Activated naive CD8-positive, alpha-beta T cell (primary cell): ENCODE data around the gene SCARB1.
A peak's percentile ranks its signal among the peaks of the same experiment; 100 is the strongest.

Experiments
- H3K27ac Mint-ChIP-seq: one replicate; pipeline ENCODE4 v1.8.0; 2021; ENCODE audit warnings: mixed read lengths
- H3K27me3 Mint-ChIP-seq: one replicate; pipeline ENCODE4 v1.8.0; 2021; ENCODE audit warnings: mixed read lengths
- H3K36me3 Mint-ChIP-seq: one replicate; pipeline ENCODE4 v1.8.0; 2021; ENCODE audit warnings: mixed read lengths
- H3K4me1 Mint-ChIP-seq: one replicate; pipeline ENCODE4 v1.8.0; 2021; ENCODE audit warnings: low read depth, mixed read lengths
- H3K4me3 Mint-ChIP-seq: one replicate; pipeline ENCODE4 v1.8.0; 2021; ENCODE audit warnings: mild to moderate bottlenecking, mixed read lengths
- H3K9me3 Mint-ChIP-seq: one replicate; pipeline ENCODE4 v1.8.0; 2021; ENCODE audit warnings: low read depth, mixed read lengths

The SCARB1 gene

DNA sequence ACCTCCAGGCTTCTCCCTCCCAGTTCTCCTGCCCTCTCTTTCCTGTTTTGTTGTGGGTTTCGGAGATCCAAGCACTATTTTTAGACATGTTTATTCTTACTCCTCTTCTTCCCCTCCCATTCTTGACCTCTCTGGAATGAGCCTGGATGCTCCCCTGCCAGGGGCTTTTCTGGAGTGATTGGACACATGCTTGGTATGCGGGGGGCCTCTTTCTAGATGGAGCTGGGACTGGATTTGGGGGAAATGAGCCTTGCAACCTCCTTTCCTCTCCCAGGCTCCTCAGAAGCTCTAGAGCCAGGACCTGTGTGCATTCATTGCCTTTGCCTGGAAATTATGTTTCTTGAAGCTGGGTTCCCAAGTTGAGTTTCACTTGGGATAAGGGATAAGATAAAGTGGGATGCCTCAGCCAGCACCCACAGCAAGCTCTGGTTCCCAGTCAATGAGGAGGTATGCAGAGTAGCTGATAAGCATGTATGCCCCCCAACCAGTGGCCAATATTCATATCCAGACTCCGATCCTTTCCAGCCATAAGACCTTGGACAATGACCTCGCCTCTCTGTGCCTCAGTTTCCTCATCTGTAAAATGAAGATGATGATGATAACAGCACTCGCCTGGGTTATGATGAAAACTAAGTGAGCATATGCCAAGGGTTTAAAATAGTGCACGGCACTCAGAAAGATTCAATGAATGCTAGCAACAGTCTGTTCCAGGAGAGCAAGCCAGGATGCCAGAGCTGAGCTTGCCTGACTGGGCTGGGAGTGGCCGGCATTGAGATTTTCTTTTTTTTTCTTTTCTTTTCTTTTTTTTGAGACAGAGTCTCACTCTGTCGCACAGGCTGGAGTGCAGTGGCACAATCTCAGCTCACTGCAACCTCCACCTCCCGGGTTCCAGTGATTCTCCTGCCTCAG, 97.8 kb downstream of the SCARB1 start:
- H3K4me1 Mint-ChIP-seq = peaks cover 39% of the 10 kb centered on the region
- H3K36me3 Mint-ChIP-seq = peaks cover 6% of the 10 kb centered on the region
- H3K9me3 Mint-ChIP-seq = peaks cover 5% of the 10 kb centered on the region
- H3K4me3 Mint-ChIP-seq = no peak overlapping the region
- H3K27me3 Mint-ChIP-seq = no peaks in the 10 kb centered on the region
- H3K27ac Mint-ChIP-seq = no peak overlapping the region

DNA sequence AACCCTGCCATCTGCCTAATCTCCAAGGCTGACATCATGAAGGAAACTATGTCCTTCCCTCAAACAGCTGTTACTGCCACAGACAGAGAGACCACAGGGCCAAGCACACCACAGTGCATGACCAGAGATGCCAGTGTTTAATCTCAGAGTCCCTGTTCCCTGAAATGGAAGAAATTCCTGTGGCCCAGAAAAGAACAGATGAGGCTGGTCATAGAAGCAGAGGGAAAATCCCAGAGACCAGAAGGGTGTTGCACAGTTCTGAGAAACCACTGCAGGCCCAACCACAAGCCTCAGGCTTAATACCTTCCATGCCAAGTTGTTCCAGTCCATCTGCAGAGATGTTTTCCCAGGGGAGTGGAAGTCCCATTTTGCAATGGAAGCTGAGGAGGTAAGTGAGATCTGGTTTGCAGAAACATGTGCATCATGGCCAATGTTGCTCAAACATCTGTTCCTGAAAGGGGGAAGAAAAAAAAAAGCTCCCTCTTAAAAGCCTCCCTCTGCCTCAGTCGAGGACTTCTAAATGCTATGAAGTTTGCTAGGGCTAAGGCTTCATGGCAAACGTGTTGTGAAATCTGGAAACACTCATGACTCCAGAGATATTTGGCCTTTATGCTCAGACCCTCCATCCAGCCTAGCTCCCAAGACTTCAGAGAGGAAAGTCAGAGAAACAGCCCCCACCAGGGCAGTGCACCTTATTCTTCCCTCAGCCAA, 98.6 kb downstream of the SCARB1 start:
- peaks cover 6% of the 10 kb centered on the region for H3K36me3 Mint-ChIP-seq
- H3K4me3 Mint-ChIP-seq = no peak overlapping the region
- peaks cover 5% of the 10 kb centered on the region for H3K9me3 Mint-ChIP-seq
- peaks cover 43% of the 10 kb centered on the region for H3K4me1 Mint-ChIP-seq
- H3K27ac Mint-ChIP-seq = no peak overlapping the region
- no peaks in the 10 kb centered on the region for H3K27me3 Mint-ChIP-seq

DNA sequence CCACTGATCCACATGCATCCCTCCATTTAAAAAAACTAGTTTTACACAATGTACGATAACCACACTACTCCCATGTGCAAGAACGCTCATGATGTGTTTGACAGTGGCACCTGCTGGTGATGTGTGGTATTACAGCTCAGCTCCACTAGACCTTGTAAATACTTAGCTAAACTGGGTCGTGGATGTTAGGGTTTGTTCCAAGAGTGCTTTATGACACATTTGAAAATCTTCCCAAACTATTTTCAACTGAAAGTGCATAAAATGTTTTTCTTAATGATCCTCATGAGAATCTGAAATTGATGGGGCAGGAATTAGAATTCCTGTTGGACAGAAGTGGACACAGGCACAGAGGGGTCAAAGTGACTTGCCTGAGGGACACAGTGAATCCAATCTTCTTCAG, 99.2 kb downstream of the SCARB1 start:
- H3K27me3 Mint-ChIP-seq = no peaks in the 10 kb centered on the region
- H3K36me3 Mint-ChIP-seq = peaks cover 6% of the 10 kb centered on the region
- no peak overlapping the region for H3K27ac Mint-ChIP-seq
- H3K9me3 Mint-ChIP-seq = peaks cover 5% of the 10 kb centered on the region
- peaks cover 45% of the 10 kb centered on the region for H3K4me1 Mint-ChIP-seq
- no peak overlapping the region for H3K4me3 Mint-ChIP-seq

DNA sequence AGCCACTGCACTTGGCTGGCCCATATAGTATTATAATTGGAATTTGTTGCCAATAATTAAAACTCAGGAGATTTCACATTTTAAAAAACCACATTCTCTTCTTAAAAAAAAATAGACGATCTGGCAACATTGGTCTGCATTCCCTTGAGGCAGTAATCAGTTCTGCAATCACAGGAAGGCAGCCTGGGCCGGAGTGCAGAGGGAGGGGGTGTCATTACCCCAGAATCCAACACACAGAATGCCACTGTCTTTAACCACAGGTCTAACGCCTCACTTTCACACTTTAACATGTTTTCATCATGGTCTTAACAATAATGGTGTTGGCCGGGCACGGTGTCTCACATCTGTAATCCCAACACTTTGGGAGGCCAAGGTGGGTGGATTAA, 100.1 kb downstream of the SCARB1 start:
- Mint-ChIP-seq H3K4me3 (no peak overlapping the region), H3K36me3 (peaks cover 6% of the 10 kb centered on the region), H3K27me3 (no peaks in the 10 kb centered on the region), H3K4me1 (peaks cover 45% of the 10 kb centered on the region), H3K9me3 (peaks cover 5% of the 10 kb centered on the region), H3K27ac (peak overlapping the region; percentile 16)

DNA sequence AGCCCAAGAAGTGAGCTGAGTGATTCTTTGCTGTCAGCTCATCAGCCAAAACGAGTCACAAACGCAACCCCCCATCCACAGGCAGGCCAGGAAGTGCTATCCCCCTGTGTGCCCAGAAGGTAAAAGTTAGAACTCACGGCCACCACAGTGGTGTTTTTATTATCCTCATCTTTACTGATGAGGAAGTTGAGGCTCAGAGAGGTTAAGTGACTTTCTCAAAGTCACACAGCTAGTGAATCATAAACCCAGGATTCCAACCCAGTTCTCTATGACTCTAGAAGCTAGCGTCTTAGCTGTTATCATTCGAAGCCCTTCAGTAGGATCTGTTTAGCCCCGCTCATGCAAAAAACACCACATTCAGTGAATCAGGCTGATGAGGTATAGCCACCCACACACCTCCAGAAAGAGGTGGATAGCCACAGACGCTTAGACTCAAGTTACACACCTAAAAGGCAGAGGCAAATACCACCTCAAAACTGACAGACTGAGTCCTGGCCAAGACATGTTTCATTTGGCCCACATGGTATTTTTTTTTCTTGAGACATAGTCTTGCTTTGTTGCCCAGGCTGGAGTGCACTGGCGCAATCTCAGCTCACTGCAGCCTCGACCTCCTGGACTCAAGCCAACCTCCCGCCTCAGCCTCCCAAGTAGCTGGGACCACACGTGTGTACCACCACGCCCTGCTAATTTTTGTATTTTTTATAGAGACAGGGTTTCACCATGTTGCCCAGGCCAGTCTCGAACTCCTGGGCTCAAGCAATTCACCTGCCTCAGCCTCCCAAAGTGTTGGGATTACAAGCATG, 100.7 kb downstream of the SCARB1 start:
- no peaks in the 10 kb centered on the region for H3K27me3 Mint-ChIP-seq
- peaks cover 6% of the 10 kb centered on the region for H3K36me3 Mint-ChIP-seq
- H3K4me1 Mint-ChIP-seq = peaks cover 45% of the 10 kb centered on the region
- peak overlapping the region; percentile 87 for H3K27ac Mint-ChIP-seq
- no peak overlapping the region for H3K4me3 Mint-ChIP-seq
- H3K9me3 Mint-ChIP-seq = peaks cover 5% of the 10 kb centered on the region

DNA sequence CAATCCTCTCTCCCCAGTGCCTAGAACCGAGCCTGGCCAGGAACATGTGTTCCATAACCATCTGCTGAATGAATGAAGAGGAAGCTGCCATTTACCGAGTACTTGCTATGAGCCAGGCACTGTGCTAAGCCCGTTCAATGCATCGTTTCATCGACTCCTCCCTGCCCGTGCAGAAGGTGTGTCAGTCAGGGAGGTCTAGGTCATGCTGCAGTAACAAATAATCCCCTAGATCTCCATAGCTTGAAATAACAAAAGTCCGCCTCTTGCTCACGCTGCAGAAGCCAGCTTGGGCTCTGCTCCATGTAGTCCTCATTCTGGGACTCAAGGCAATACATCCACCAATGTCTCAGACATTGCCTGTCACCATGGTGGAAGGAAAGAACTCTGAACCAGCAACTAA, 101.3 kb downstream of the SCARB1 start:
- no peaks in the 10 kb centered on the region for H3K27me3 Mint-ChIP-seq
- peaks cover 5% of the 10 kb centered on the region for H3K9me3 Mint-ChIP-seq
- peak overlapping the region; percentile 3 for H3K4me3 Mint-ChIP-seq
- H3K4me1 Mint-ChIP-seq = peaks cover 45% of the 10 kb centered on the region
- peaks cover 6% of the 10 kb centered on the region for H3K36me3 Mint-ChIP-seq
- peak overlapping the region; percentile 87 for H3K27ac Mint-ChIP-seq

DNA sequence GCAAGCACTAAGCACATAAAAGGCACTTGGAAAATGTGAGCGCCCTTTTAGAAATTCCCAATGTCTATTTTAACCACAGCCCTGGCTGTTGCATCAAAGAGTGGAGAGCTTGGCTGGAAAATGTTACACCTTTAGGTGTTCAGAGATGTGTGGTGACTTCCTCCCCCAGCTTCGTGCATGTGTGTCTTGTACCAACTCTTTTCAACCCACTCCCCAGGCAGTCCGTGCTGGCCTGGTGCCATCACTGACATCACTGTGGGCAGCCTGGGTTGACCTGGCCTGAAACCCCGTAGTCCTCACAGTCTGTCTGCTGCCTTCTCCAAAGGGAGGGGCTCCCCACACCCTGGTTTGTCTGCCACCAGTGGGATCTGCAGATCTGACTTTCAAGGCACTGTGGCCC, 101.8 kb downstream of the SCARB1 start:
- peaks cover 6% of the 10 kb centered on the region for H3K36me3 Mint-ChIP-seq
- H3K4me1 Mint-ChIP-seq = peaks cover 40% of the 10 kb centered on the region
- peak overlapping the region; percentile 4 for H3K4me3 Mint-ChIP-seq
- no peaks in the 10 kb centered on the region for H3K27me3 Mint-ChIP-seq
- H3K27ac Mint-ChIP-seq = peak overlapping the region; percentile 87
- peaks cover 5% of the 10 kb centered on the region for H3K9me3 Mint-ChIP-seq

DNA sequence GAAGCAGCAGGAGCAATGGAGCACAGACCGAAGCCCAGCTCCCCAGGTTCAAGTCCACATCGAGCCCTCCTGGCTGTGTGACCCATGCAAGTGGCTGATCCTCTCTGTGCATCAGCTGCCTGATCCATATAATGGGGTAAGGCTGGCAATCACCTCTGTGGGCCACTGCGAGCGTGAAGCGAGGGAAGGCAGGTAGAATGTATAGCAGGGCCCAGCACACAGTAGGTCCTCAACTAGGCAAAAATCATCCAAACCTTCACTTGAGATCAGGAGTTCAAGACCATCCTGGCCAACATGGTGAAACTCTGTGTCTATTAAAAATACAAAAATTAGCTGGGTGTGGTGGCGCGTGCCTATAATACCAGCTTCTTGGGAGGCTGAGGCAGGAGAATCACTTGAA, 102.6 kb downstream of the SCARB1 start:
- no peak overlapping the region for H3K4me3 Mint-ChIP-seq
- peak overlapping the region; percentile 46 for H3K27ac Mint-ChIP-seq
- peaks cover 36% of the 10 kb centered on the region for H3K4me1 Mint-ChIP-seq
- H3K27me3 Mint-ChIP-seq = no peaks in the 10 kb centered on the region
- H3K9me3 Mint-ChIP-seq = peaks cover 5% of the 10 kb centered on the region
- peaks cover 6% of the 10 kb centered on the region for H3K36me3 Mint-ChIP-seq

DNA sequence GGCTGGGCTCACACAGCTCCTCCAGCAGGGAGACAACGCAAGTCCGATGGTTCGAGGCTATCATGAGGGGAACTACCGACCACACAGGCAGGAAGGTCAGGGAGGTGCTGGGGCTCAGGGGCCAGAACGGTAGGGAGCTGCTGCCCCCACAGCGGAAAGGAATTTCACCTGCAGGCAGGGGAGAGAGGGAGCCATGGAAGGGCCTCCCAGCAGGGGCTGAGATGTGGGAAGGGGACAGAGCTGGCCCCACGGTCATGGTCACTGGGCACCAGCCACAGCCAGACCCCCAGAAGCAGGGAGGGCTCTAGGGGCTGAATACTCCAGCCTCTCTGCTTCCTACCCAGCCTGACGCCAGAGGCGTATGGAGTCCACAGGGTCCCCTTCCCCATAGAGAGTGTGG, 103.1 kb downstream of the SCARB1 start:
- Mint-ChIP-seq H3K4me1 (peaks cover 39% of the 10 kb centered on the region), H3K4me3 (no peak overlapping the region), H3K27me3 (no peaks in the 10 kb centered on the region)

DNA sequence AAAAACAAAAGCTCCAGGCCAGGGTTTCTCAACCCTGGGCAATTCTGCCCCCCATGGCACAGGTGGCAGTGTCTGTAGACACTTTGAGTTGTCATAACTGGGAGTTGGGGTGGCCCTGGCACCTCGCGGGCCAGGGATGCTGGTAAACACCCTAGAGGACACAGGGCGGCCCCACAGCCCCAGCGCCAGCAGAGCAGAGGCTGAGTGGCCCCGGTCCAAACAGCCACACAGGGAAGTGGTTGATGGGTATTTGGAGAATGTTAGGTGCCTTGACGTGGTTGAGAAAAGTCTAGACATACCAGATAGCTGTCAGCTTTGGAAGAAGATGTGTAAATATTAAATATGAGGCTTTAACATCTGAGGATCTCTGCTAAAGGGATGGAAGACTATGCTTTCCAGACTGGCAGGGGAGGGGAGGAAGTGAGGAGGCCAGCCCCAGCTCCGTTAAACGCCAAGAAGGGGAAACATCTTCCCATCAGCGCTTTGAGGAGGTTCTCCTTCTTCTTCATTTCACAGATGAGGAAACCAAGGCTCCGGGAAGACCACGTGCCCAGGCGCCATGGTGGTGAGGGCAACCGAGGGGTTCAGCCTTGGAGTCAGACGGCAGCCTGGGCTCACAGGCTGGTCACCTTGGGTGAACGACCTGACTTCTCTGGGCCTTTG, 103.7 kb downstream of the SCARB1 start:
- H3K4me1 Mint-ChIP-seq = peaks cover 43% of the 10 kb centered on the region
- no peak overlapping the region for H3K4me3 Mint-ChIP-seq
- H3K27me3 Mint-ChIP-seq = no peaks in the 10 kb centered on the region
- peaks cover 6% of the 10 kb centered on the region for H3K36me3 Mint-ChIP-seq
- H3K27ac Mint-ChIP-seq = peak overlapping the region; percentile 2
- peaks cover 5% of the 10 kb centered on the region for H3K9me3 Mint-ChIP-seq

More for the DNA sequence above, 103.1 kb downstream of the SCARB1 start:
- peaks cover 6% of the 10 kb centered on the region for H3K36me3 Mint-ChIP-seq
- peaks cover 5% of the 10 kb centered on the region for H3K9me3 Mint-ChIP-seq
- no peak overlapping the region for H3K27ac Mint-ChIP-seq

DNA sequence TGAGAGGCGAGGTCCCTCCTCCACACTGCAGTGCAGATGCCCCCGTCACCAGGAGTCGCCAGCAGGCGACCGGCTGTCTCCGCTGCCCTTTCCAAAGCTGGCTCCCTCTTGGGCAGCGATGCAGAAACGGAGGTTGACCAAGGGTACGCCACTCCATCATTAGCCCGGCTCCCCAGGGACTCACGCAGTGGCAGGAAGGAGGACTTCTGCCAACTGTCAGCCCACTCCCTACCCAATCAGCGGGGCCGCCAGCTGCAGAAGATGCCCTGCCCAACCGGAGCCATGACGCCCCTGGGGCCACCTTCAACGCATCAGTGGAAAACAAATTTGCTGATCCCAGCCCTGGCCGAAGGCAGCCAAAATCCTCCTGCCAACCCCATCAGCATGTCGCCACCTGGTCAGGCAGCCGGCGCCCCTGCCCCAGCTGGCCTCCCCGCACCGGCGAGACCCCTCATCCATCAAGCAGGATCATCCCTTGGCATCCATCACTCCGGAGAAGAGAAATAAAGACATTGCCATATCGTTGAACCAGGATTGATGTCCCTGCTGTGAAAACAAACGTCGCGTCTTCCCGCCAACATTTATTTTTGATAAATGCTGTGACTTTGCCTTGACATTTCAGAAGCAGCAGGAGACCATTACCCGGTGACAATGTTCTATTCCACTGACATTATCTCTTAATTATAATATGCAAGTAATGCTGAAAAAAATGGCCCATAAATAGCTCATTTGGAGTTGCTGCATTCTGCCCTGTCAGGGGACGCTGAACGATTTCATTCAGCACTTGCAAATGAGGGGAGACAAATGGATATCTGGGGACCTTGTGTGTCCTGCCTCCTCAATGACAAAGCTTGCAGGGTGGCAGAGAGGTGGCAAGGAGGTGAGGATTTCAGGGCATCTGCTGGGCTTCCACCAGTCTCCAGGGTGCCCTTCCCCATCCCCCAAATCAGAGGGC, 105.1 kb downstream of the SCARB1 start:
- Mint-ChIP-seq H3K27ac (no peak overlapping the region), H3K36me3 (no peaks in the 10 kb centered on the region), H3K4me3 (no peak overlapping the region), H3K27me3 (no peaks in the 10 kb centered on the region), H3K9me3 (no peaks in the 10 kb centered on the region), H3K4me1 (peaks cover 44% of the 10 kb centered on the region)

DNA sequence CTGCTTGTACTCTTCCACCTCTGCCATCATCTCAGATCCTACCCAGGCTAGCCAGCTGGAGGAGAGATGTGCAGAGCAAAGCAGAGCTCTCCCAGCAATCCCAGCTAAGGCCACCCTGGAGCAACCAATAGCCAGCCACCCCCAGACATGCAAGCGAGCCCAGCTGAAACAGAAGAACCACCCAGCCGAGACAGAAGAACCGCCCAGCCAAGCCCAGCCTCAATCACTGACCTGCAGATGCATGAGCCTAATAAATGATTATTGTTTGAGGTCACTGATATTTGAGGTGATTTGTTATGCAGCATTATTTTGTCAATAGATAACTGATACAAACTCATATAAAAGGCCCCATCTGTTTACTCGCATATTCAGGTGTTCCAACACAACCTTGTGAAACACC, 106.3 kb downstream of the SCARB1 start:
- Mint-ChIP-seq H3K27me3 (no peaks in the 10 kb centered on the region), H3K4me1 (peaks cover 33% of the 10 kb centered on the region), H3K4me3 (no peak overlapping the region), H3K9me3 (peaks cover 3% of the 10 kb centered on the region), H3K27ac (no peak overlapping the region), H3K36me3 (no peaks in the 10 kb centered on the region)

DNA sequence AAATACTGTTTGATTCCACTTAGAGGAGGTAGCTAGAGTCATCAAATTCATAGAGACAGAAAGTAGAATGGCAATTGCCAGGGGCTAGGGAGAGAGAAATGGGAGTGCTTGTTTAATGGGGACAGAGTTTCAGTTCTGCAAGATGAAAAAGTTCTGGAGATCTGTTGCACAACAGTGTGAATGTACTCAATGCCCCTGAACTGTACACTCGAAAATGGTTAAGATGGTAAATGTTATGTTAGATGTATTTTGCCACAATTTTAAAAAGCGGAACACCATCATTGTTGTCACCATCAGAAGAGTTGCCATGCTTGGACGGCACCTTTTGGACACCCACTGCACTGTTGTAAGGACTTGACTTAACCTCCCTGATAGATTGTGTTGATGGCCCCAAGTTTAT, 106.9 kb downstream of the SCARB1 start:
- Mint-ChIP-seq H3K36me3 (no peaks in the 10 kb centered on the region), H3K4me3 (no peak overlapping the region), H3K9me3 (peaks cover 3% of the 10 kb centered on the region), H3K27me3 (no peaks in the 10 kb centered on the region), H3K27ac (no peak overlapping the region), H3K4me1 (peaks cover 27% of the 10 kb centered on the region)
